MM.1S (cell line): ENCODE results near the gene PRSS38.

Experiments
- EZH2 ChIP-seq: fragments of 300-600 bp; sonication (generic); optimal IDR thresholded peaks from 2 replicates; pipeline ENCODE3; 2017; ENCODE audit warnings: low read depth, mild to moderate bottlenecking, antibody characterized with exemption, low read length, mixed read lengths
- EZH2phosphoT487 ChIP-seq: fragments of 300-600 bp; sonication (generic); IDR thresholded peaks from 2 replicates; pipeline ENCODE4 v1.6.1; 2018; ENCODE audit warnings: antibody characterized with exemption, low read length
- TF ChIP-seq, protein P1 (sequence below): fragments of 300-600 bp; sonication (generic); IDR thresholded peaks from 2 replicates; pipeline ENCODE4 v1.5.1; 2016; ENCODE audit warnings: antibody characterized with exemption, low read length, mixed read lengths

DNA sequence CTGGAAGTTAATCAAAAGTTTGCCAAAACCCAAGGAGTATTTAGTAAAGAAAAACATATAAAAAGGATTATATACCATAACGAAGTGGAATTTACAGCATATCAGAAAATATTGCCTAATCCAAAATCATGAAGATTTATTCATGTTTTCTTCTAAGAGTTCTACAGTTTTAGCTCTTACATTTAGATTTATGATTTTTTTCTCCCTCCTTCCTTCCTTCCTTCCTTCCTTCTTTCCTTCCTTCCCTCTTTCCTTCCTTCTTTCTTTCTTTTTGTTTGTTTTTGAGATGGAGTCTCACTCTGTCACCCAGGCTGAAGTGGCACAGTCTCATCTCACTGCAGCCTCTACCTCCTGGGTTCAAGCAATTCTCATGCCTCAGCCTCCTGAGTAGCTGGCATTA is 15.7 kb upstream of the PRSS38 start:
- TF ChIP-seq, protein P1, sequence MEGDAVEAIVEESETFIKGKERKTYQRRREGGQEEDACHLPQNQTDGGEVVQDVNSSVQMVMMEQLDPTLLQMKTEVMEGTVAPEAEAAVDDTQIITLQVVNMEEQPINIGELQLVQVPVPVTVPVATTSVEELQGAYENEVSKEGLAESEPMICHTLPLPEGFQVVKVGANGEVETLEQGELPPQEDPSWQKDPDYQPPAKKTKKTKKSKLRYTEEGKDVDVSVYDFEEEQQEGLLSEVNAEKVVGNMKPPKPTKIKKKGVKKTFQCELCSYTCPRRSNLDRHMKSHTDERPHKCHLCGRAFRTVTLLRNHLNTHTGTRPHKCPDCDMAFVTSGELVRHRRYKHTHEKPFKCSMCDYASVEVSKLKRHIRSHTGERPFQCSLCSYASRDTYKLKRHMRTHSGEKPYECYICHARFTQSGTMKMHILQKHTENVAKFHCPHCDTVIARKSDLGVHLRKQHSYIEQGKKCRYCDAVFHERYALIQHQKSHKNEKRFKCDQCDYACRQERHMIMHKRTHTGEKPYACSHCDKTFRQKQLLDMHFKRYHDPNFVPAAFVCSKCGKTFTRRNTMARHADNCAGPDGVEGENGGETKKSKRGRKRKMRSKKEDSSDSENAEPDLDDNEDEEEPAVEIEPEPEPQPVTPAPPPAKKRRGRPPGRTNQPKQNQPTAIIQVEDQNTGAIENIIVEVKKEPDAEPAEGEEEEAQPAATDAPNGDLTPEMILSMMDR: no peak
- TF ChIP-seq EZH2 (no peak), EZH2phosphoT487 (no peak)
